ENCODE measurements around the gene TBC1D22A.

TBC1D22A gene

GRCh38 chr22:46737105-46737975 is 25.1 kb upstream of the TBC1D22A start:
- FAIRE-seq = no peak

GRCh38 chr22:46737976-46738646 is 24.3 kb upstream of the TBC1D22A start, which contains the start of gene CERK:
CERK (minus strand) TSS chr22:46738252; CDS start chr22:46738148, 104 bp downstream.
- FAIRE-seq = no peak

GRCh38 chr22:46738647-46739093 is 23.8 kb upstream of the TBC1D22A start:
- FAIRE-seq = no peak

GRCh38 chr22:46739094-46739870 is 23.2 kb upstream of the TBC1D22A start:
- no peak for FAIRE-seq

- FAIRE-seq = no peak
Observed at GRCh38 chr22:46740910-46741780, 21.3 kb upstream of the TBC1D22A start.

GRCh38 chr22:46741974-46742519 is 20.4 kb upstream of the TBC1D22A start:
- no peak for FAIRE-seq

GRCh38 chr22:46742576-46743221 is 19.8 kb upstream of the TBC1D22A start:
- no peak for FAIRE-seq

- FAIRE-seq = no peak
Observed at GRCh38 chr22:46744581-46744980, 17.9 kb upstream of the TBC1D22A start.

GRCh38 chr22:46746192-46746591 is 16.3 kb upstream of the TBC1D22A start:
- no peak for FAIRE-seq

- no peak for FAIRE-seq
Observed at GRCh38 chr22:46746620-46747019, 15.8 kb upstream of the TBC1D22A start.

- FAIRE-seq = no peak
Observed at GRCh38 chr22:46747646-46748045, 14.8 kb upstream of the TBC1D22A start.

GRCh38 chr22:46748206-46748907 is 14.1 kb upstream of the TBC1D22A start:
- no peak for FAIRE-seq

- no peak for FAIRE-seq
Observed at GRCh38 chr22:46748908-46749675, 13.4 kb upstream of the TBC1D22A start.

GRCh38 chr22:46749682-46750529 is 12.5 kb upstream of the TBC1D22A start:
- no peak for FAIRE-seq

- FAIRE-seq = no peak
Observed at GRCh38 chr22:46750530-46750800, 12.0 kb upstream of the TBC1D22A start.

GRCh38 chr22:46750863-46751443 is 11.5 kb upstream of the TBC1D22A start:
- no peak for FAIRE-seq

GRCh38 chr22:46752286-46752987 is 10.0 kb upstream of the TBC1D22A start:
- no peak for FAIRE-seq

GRCh38 chr22:46752988-46753310 is 9.5 kb upstream of the TBC1D22A start:
- FAIRE-seq = no peak

Data from colon (tissue), 2 donors.